ENCODE measurements around the gene NTN3.

DNA sequence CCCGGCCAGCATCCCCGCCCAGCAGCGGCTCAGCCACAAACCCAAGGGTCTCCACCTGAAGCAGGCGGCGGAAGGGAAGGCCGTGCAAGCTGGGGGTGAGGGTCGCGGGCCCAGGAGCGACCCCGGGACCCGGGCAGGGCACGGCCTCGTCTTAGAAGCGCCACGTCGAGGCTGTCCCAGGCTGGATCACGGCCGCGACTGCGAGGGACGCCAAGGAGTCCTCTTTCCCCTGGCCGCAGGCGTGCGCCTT, 42.4 kb upstream of the NTN3 start:
- TF ChIP-seq CHD2 (IDR thresholded peaks at IDR 0.05; ENCODE audit: low read length, partially characterized antibody), result no peak
- TF ChIP-seq, protein P1, sequence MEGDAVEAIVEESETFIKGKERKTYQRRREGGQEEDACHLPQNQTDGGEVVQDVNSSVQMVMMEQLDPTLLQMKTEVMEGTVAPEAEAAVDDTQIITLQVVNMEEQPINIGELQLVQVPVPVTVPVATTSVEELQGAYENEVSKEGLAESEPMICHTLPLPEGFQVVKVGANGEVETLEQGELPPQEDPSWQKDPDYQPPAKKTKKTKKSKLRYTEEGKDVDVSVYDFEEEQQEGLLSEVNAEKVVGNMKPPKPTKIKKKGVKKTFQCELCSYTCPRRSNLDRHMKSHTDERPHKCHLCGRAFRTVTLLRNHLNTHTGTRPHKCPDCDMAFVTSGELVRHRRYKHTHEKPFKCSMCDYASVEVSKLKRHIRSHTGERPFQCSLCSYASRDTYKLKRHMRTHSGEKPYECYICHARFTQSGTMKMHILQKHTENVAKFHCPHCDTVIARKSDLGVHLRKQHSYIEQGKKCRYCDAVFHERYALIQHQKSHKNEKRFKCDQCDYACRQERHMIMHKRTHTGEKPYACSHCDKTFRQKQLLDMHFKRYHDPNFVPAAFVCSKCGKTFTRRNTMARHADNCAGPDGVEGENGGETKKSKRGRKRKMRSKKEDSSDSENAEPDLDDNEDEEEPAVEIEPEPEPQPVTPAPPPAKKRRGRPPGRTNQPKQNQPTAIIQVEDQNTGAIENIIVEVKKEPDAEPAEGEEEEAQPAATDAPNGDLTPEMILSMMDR (IDR thresholded peaks at IDR 0.05), result no peak
- no peak for TF ChIP-seq GATA3 (IDR thresholded peaks at IDR 0.05; ENCODE audit: borderline replicate concordance)
- no peak for TF ChIP-seq EP300 (IDR thresholded peaks at IDR 0.05)

Measured in A549 (cell line).